Vagina (tissue), 2 donors: Measurements from ENCODE around the gene C2CD2. TPM values are rescaled to one million over a fixed set of nuclear protein-coding genes. Genes with fewer than 3 reads are reported as not detected.

Source experiments
- DNase-seq, 2 donors: peaks; one replicate each; pipeline ENCODE4 v3.0.0-alpha.2; 2017; ENCODE audit errors: extremely low spot score in 2 of 2
- H3K27ac ChIP-seq: fragments of 200-600 bp; sonication (generic); one replicate; pipeline ENCODE4 v1.5.1; 2019
- H3K27me3 ChIP-seq: fragments of 200-600 bp; sonication (generic); one replicate; pipeline ENCODE4 v1.5.1; 2019
- H3K36me3 ChIP-seq, 2 donors: fragments of 200-600 bp; sonication (generic); one replicate each; pipeline ENCODE4 v1.5.1; 2017 to 2019
- H3K4me1 ChIP-seq: fragments of 200-600 bp; sonication (generic); one replicate; pipeline ENCODE4 v1.5.1; 2019
- H3K4me3 ChIP-seq, 2 donors: fragments of 200-600 bp; sonication (generic); 1 replicate in 1 of 2; 2 replicates in 1 of 2; pipeline ENCODE4 v1.5.1; 2016 to 2019
- H3K9me3 ChIP-seq: fragments of 200-600 bp; sonication (generic); one replicate; pipeline ENCODE4 v1.5.1; 2019
- POLR2A ChIP-seq, 2 donors: fragments of 450-650 bp; IDR thresholded peaks; one replicate each; pipeline ENCODE4 v1.6.1; 2017; ENCODE audit warnings: antibody characterized with exemption in 2 of 2, mild to moderate bottlenecking in 2 of 2, moderate library complexity in 2 of 2
- POLR2AphosphoS5 ChIP-seq, 2 donors: sonication (generic); formaldehyde crosslinking; IDR thresholded peaks; one replicate each; pipeline ENCODE4 v1.9.0; 2017; ENCODE audit warnings: antibody characterized with exemption in 2 of 2, mild to moderate bottlenecking in 2 of 2, low read depth in 1 of 2; ENCODE audit not compliant: insufficient read depth in 1 of 2
- intact Hi-C: fragments of 100-400 bp; cut with DNase I; formaldehyde crosslinking; loops from one replicate; pipeline ENCODE4 v1.15.1; 2023
- total RNA-seq: library from RNA; depleted of rRNA; stranded (reverse); fragments of >200 nt; gene quantifications from one replicate; pipeline ENCODE4 v1.2.3, GENCODE V29; 2016
- TF ChIP-seq, protein P1 (sequence below), 3 experiments: fragments of 450-650 bp in 2 of 3; fragments of 200-600 bp in 1 of 3; sonication (generic) in 1 of 3; IDR thresholded peaks; one replicate each; pipeline ENCODE4 v1.5.1; 2017 to 2019; ENCODE audit warnings: antibody characterized with exemption in 3 of 3, mild to moderate bottlenecking in 2 of 3, moderate library complexity in 2 of 3

C2CD2 gene
- total RNA-seq, 1 donor from 2014 or later = 36.1 TPM

DNA sequence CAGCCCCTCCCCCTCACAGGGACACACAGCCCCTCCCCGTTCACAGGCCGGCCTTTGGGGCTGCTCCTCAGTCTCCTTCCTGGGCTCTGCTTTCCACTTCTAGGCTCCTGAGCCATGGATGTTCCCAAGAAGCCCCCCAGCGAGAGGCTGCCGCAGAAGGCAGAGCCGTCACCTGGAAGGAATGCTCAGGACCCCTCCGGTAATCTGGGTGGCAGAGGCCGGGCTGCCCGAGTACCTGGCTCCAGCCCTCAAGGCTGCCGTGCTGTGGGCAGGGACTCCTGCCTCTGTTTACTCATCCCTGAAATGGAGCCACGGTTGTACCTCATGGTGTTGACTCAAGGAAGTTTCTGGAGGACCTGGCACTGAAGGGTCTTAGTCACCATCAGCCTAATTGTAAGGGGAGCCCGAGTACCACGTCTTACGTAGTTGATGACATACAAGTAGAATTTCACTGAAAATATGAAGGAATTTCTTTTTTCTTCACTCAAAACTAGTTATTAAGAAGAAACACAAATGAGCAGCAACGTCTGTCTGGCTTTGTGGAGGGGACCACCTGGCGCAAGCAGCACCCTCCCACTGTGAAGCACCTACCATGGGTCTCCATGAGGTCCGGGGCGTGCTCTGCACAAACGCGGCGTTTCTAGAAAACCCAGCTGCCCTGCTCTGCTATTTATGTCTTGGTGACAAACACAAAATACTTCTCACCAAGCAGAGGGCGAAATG, 108.3 kb downstream of the C2CD2 start:
- H3K4me3 ChIP-seq = no peak overlapping the region
- H3K4me1 ChIP-seq = no peaks in the 10 kb centered on the region
- no peaks in the 10 kb centered on the region for H3K27me3 ChIP-seq
- no peak overlapping the region for H3K27ac ChIP-seq
- intact Hi-C loops = no loop called here
- TF ChIP-seq POLR2AphosphoS5 (IDR thresholded peaks at IDR 0.05; ENCODE audit: insufficient read depth in 1 of 2, low read depth in 1 of 2) = no peak
- TF ChIP-seq POLR2A (IDR thresholded peaks at IDR 0.05) = no peak
- TF ChIP-seq, protein P1, sequence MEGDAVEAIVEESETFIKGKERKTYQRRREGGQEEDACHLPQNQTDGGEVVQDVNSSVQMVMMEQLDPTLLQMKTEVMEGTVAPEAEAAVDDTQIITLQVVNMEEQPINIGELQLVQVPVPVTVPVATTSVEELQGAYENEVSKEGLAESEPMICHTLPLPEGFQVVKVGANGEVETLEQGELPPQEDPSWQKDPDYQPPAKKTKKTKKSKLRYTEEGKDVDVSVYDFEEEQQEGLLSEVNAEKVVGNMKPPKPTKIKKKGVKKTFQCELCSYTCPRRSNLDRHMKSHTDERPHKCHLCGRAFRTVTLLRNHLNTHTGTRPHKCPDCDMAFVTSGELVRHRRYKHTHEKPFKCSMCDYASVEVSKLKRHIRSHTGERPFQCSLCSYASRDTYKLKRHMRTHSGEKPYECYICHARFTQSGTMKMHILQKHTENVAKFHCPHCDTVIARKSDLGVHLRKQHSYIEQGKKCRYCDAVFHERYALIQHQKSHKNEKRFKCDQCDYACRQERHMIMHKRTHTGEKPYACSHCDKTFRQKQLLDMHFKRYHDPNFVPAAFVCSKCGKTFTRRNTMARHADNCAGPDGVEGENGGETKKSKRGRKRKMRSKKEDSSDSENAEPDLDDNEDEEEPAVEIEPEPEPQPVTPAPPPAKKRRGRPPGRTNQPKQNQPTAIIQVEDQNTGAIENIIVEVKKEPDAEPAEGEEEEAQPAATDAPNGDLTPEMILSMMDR (IDR thresholded peaks at IDR 0.05) = no peak
- H3K36me3 ChIP-seq = no peaks in the 10 kb centered on the region
- H3K9me3 ChIP-seq = peaks cover 10% of the 10 kb centered on the region
- no peak for DNase-seq

- TF ChIP-seq, protein P1 (IDR thresholded peaks at IDR 0.05) = no peak
- TF ChIP-seq POLR2A (IDR thresholded peaks at IDR 0.05) (no peak), POLR2AphosphoS5 (IDR thresholded peaks at IDR 0.05; ENCODE audit: insufficient read depth in 1 of 2, low read depth in 1 of 2) (no peak)
- intact Hi-C loops = no loop called here
- Histone ChIP-seq H3K27ac (no peak overlapping the region), H3K4me3 (no peak overlapping the region), H3K27me3 (no peaks in the 10 kb centered on the region), H3K36me3 (no peaks in the 10 kb centered on the region), H3K9me3 (peaks cover 10% of the 10 kb centered on the region), H3K4me1 (no peaks in the 10 kb centered on the region)
- no peak for DNase-seq
Observed at GRCh38 chr21:41843584-41843983, 110.2 kb downstream of the C2CD2 start.

DNA sequence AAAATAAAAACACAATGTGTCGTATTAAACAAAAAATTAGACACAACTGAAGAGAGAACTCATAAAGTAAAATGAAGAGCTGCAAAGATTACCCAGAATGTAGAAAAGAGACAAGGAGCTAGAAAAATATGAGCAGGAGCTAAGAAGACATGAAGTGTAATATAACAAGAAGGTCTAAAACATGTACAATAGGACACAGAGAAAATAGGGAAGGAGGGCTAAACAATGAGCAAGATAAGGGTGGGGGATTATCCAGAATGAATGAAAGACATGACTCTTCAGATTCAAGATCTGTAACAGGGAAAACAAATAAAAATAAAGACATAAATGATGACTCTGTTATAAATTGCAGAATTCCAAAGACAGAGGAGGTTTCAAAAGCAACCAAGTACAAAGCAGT, 112.9 kb downstream of the C2CD2 start:
- no peak for DNase-seq
- intact Hi-C loops = no loop called here
- Histone ChIP-seq H3K27me3 (no peaks in the 10 kb centered on the region), H3K9me3 (peaks cover 10% of the 10 kb centered on the region), H3K4me3 (no peak overlapping the region), H3K27ac (no peak overlapping the region), H3K36me3 (no peaks in the 10 kb centered on the region), H3K4me1 (no peaks in the 10 kb centered on the region)
- TF ChIP-seq POLR2AphosphoS5 (IDR thresholded peaks at IDR 0.05; ENCODE audit: insufficient read depth in 1 of 2, low read depth in 1 of 2) (no peak), POLR2A (IDR thresholded peaks at IDR 0.05) (no peak)
- TF ChIP-seq, protein P1 (IDR thresholded peaks at IDR 0.05) = no peak

DNA sequence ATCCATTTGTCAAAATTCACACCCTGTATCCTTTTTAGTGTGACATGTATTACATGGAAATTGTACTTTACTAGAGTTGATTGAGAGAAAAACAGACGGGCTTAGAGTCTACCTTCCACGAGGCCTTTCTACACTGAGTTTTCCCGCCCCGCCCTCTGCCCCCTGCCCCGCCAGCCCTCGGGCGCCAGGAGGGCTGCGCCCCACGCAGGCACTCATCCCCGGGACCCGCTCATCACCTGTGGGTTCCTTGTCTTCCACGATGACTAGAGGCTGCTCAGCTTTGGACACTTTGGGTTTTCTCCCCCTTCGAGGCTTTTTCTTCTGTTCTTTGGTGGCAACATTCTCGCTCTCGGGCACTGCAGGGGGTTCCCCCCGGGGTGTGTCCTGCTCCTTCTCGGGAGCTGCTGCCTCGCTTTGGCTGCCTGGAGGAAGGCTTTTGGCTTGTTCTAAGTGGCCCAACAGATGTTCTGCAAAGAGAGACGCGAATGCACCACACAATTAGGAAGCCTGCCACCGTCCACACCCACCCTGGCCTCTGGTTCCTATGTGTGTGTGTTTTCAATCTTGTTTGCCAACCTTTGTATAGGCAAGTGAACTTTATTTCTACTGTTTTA, 114.3 kb downstream of the C2CD2 start:
- no peaks in the 10 kb centered on the region for H3K4me1 ChIP-seq
- peaks cover 10% of the 10 kb centered on the region for H3K9me3 ChIP-seq
- H3K36me3 ChIP-seq = peaks cover 0 to 10% of the 10 kb centered on the region in 2 donors
- no peak for DNase-seq
- H3K27ac ChIP-seq = no peak overlapping the region
- H3K27me3 ChIP-seq = no peaks in the 10 kb centered on the region
- intact Hi-C loops = no loop called here
- TF ChIP-seq, protein P1 (IDR thresholded peaks at IDR 0.05) = no peak
- TF ChIP-seq POLR2A (IDR thresholded peaks at IDR 0.05) = no peak
- TF ChIP-seq POLR2AphosphoS5 (IDR thresholded peaks at IDR 0.05; ENCODE audit: insufficient read depth in 1 of 2, low read depth in 1 of 2) = no peak
- H3K4me3 ChIP-seq = no peak overlapping the region

GRCh38 chr21:41837756-41838297, 116.0 kb downstream of the C2CD2 start:
- Histone ChIP-seq H3K27ac (no peak overlapping the region), H3K27me3 (no peaks in the 10 kb centered on the region), H3K9me3 (peaks cover 10% of the 10 kb centered on the region), H3K4me3 (no peak overlapping the region), H3K36me3 (peaks cover 0 to 10% of the 10 kb centered on the region in 2 donors), H3K4me1 (no peaks in the 10 kb centered on the region)
- no peak for DNase-seq
- intact Hi-C loops = no loop called here
- TF ChIP-seq POLR2AphosphoS5 (IDR thresholded peaks at IDR 0.05; ENCODE audit: insufficient read depth in 1 of 2, low read depth in 1 of 2) = no peak
- no peak for TF ChIP-seq POLR2A (IDR thresholded peaks at IDR 0.05)
- TF ChIP-seq, protein P1 (IDR thresholded peaks at IDR 0.05) = no peak
